ENCODE data around the gene ZNF276.

The ZNF276 gene

DNA sequence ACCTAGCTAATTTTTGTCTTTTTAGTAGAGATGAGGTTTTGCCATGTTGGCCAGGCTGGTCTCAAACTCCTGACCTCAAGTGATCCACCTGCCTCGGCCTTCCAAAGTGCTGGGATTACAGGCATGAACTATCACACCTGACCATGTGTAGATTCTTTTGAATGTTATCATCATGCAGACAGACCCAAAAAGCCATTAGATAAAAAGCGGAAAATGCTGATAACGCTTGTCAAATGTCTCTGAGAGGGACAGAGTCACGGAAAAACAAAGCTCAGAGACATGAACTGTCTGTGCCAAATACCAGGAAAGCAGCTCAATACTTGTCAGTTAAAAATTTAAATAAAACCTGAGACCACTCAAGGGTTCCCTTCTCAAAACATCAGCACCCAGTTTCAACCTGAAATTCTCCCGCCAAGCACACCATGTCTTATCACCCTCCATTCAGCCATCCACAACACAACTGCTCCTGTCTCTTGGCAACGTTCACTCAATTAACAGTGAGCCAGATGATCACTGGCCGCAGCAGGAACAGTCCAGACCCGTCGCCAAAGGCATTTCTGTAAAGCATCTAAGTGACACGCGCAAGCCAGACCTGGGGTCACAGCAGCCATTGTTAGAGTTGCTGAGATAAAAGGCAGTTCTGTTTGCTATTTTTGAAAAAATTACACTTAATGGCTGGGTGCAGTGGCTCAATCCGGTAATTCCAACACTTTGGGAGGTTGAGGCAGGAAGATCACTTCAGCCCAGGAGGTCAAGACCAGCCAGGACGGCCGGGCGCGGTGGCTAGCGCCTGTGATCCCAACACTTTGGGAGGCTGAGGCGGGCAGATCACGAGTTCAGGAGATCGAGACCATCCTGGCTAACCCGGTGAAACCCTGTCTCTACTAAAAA, 65.4 kb downstream of the ZNF276 start:
- peaks cover 15% of the 10 kb centered on the region; the same call in 1 of the 2 replicates for H4K20me1 ChIP-seq (ENCODE audit: insufficient read depth, low read length)
- H3K36me3 ChIP-seq (ENCODE audit: insufficient read depth, low read length): peaks cover 94% of the 10 kb centered on the region
- no peak overlapping the region for H3K27ac ChIP-seq (ENCODE audit: low read length)
- no peak overlapping the region for H3K9ac ChIP-seq (ENCODE audit: low read depth, low read length)
- no peak for DNase-seq
- H3K4me1 ChIP-seq (ENCODE audit: insufficient read depth, low read length): no peaks in the 10 kb centered on the region
- H2AFZ ChIP-seq (ENCODE audit: low read depth, low read length): no peak overlapping the region
- TF ChIP-seq, protein P1, sequence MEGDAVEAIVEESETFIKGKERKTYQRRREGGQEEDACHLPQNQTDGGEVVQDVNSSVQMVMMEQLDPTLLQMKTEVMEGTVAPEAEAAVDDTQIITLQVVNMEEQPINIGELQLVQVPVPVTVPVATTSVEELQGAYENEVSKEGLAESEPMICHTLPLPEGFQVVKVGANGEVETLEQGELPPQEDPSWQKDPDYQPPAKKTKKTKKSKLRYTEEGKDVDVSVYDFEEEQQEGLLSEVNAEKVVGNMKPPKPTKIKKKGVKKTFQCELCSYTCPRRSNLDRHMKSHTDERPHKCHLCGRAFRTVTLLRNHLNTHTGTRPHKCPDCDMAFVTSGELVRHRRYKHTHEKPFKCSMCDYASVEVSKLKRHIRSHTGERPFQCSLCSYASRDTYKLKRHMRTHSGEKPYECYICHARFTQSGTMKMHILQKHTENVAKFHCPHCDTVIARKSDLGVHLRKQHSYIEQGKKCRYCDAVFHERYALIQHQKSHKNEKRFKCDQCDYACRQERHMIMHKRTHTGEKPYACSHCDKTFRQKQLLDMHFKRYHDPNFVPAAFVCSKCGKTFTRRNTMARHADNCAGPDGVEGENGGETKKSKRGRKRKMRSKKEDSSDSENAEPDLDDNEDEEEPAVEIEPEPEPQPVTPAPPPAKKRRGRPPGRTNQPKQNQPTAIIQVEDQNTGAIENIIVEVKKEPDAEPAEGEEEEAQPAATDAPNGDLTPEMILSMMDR (IDR thresholded peaks at IDR 0.05; ENCODE audit: borderline replicate concordance, extremely low read depth, low read length, poor library complexity, severe bottlenecking): no peak
- no peak for TF ChIP-seq EZH2 (IDR thresholded peaks at IDR 0.05; ENCODE audit: borderline replicate concordance, low read depth, low read length, severe bottlenecking)
- no peak for ATAC-seq (ENCODE audit: insufficient read depth, low read depth)
- H3K4me3 ChIP-seq (ENCODE audit: low read depth in 1 of 2, low read length in 2 of 2): no peak overlapping the region
- H3K4me2 ChIP-seq (ENCODE audit: insufficient read depth, low read length): no peak overlapping the region
- no peaks in the 10 kb centered on the region for H3K27me3 ChIP-seq (ENCODE audit: insufficient read depth, low read length, poor library complexity)
- no peaks in the 10 kb centered on the region for H3K9me3 ChIP-seq (ENCODE audit: insufficient read depth, low read length, severe bottlenecking)
- H3K79me2 ChIP-seq (ENCODE audit: insufficient read depth, low read length): peaks cover 25% of the 10 kb centered on the region

DNA sequence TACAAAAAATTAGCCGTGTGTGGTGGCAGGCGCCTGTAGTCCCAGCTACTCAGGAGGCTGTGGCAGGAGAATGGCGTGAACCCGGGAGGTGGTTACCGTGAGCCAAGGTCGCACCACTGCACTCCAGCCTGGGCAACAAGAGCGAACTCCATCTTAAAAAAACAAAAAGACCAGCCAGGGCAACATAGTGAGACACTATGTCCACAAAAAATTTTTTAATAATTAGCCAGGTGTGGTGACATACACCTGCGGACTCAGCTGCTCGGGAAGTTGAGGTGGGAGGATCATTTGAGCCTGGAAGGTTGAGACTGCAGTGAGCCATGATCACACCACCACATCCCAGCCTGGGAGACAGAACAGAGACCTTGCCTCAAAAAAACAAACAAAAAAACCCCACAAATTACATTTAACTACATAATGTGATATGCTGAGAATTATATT, 66.0 kb downstream of the ZNF276 start:
- Histone ChIP-seq H3K9me3 (ENCODE audit: insufficient read depth, low read length, severe bottlenecking) (no peaks in the 10 kb centered on the region), H3K4me2 (ENCODE audit: insufficient read depth, low read length) (no peak overlapping the region), H3K4me1 (ENCODE audit: insufficient read depth, low read length) (no peaks in the 10 kb centered on the region), H3K4me3 (ENCODE audit: low read depth in 1 of 2, low read length in 2 of 2) (no peak overlapping the region), H4K20me1 (ENCODE audit: insufficient read depth, low read length) (peaks cover 16% of the 10 kb centered on the region; the same call in 1 of the 2 replicates), H3K27ac (ENCODE audit: low read length) (no peak overlapping the region), H3K9ac (ENCODE audit: low read depth, low read length) (no peak overlapping the region), H3K79me2 (ENCODE audit: insufficient read depth, low read length) (peaks cover 27% of the 10 kb centered on the region), H3K36me3 (ENCODE audit: insufficient read depth, low read length) (peaks cover 97% of the 10 kb centered on the region), H2AFZ (ENCODE audit: low read depth, low read length) (no peak overlapping the region), H3K27me3 (ENCODE audit: insufficient read depth, low read length, poor library complexity) (no peaks in the 10 kb centered on the region)
- ATAC-seq (ENCODE audit: insufficient read depth, low read depth): no peak
- no peak for DNase-seq
- TF ChIP-seq, protein P1 (IDR thresholded peaks at IDR 0.05; ENCODE audit: borderline replicate concordance, extremely low read depth, low read length, poor library complexity, severe bottlenecking): no peak
- no peak for TF ChIP-seq EZH2 (IDR thresholded peaks at IDR 0.05; ENCODE audit: borderline replicate concordance, low read depth, low read length, severe bottlenecking)
